ENCODE results near the gene DAPK1. TPM values are rescaled to one million over a fixed set of nuclear protein-coding genes. Genes with fewer than 3 reads are reported as not detected.
A peak's percentile ranks its signal among the peaks of the same experiment; 100 is the strongest.
"Not testable (repeated sequence)": the region's sequence is repeated elsewhere in the genome, so short reads cannot be mapped to it uniquely, and the experiment has no call there.

DAPK1 gene
- total and polyA plus RNA-seq, 5 donors from 2014 or later = 0.14 to 3.5 (median 0.42) TPM; not detected in 2

- DNase-seq (no peak), ATAC-seq (ENCODE audit: low read depth in 2 of 2) (no peak)
- H3K27me3 ChIP-seq (ENCODE audit: control insufficient read depth, insufficient read depth, low read length) = peaks cover 4% of the 10 kb centered on the region
- Mint-ChIP-seq H3K4me3 (peak overlapping the region in 2 of 4 donors; percentile 19 to 61), H3K27ac (no peak overlapping the region), H3K27me3 (peaks cover 41% of the 10 kb centered on the region), H3K9me3 (peaks cover 0 to 3% (median 0%) of the 10 kb centered on the region in 7 donors), H3K4me1 (peaks cover 0 to 7% (median 6%) of the 10 kb centered on the region in 4 donors), H3K36me3 (no peaks in the 10 kb centered on the region)
- peaks cover 2% of the 10 kb centered on the region for H3K4me1 ChIP-seq (ENCODE audit: control insufficient read depth, insufficient read depth, low read length, poor library complexity, severe bottlenecking)
- H3K9me3 ChIP-seq (ENCODE audit: control insufficient read depth in 2 of 2, low read length in 2 of 2) = no peaks in the 10 kb centered on the region
- no peaks in the 10 kb centered on the region for H3K36me3 ChIP-seq (ENCODE audit: control insufficient read depth, insufficient read depth, low read length)
- no peak overlapping the region for H3K4me3 ChIP-seq (ENCODE audit: low read depth, low read length)
- H3K27ac ChIP-seq (ENCODE audit: insufficient read depth, low read length, poor library complexity, severe bottlenecking) = no peak overlapping the region
Observed at GRCh38 chr9:87498811-87499360, 1.2 kb downstream of the DAPK1 start.

- Histone ChIP-seq H3K9me3 (ENCODE audit: control insufficient read depth in 2 of 2, low read length in 2 of 2) (no peaks in the 10 kb centered on the region), H3K4me3 (ENCODE audit: low read depth, low read length) (no peak overlapping the region), H3K36me3 (ENCODE audit: control insufficient read depth, insufficient read depth, low read length) (no peaks in the 10 kb centered on the region), H3K4me1 (ENCODE audit: control insufficient read depth, insufficient read depth, low read length, poor library complexity, severe bottlenecking) (peaks cover 2% of the 10 kb centered on the region), H3K27ac (ENCODE audit: insufficient read depth, low read length, poor library complexity, severe bottlenecking) (no peak overlapping the region), H3K27me3 (ENCODE audit: control insufficient read depth, insufficient read depth, low read length) (peaks cover 4% of the 10 kb centered on the region)
- Mint-ChIP-seq H3K4me1 (peaks cover 0 to 7% (median 6%) of the 10 kb centered on the region in 4 donors), H3K27ac (no peak overlapping the region), H3K27me3 (peaks cover 39% of the 10 kb centered on the region), H3K36me3 (no peaks in the 10 kb centered on the region), H3K4me3 (peak overlapping the region in 1 of 4 donors; percentile 61), H3K9me3 (peaks cover 0 to 3% (median 0%) of the 10 kb centered on the region in 7 donors)
- DNase-seq = no peak
- no peak for ATAC-seq (ENCODE audit: low read depth in 2 of 2)
Observed at GRCh38 chr9:87499424-87500017, 1.9 kb downstream of the DAPK1 start.

GRCh38 chr9:87500491-87501270 is 3.0 kb downstream of the DAPK1 start:
- Mint-ChIP-seq H3K27ac (no peak overlapping the region), H3K4me3 (no peak overlapping the region), H3K36me3 (no peaks in the 10 kb centered on the region), H3K27me3 (peaks cover 37% of the 10 kb centered on the region), H3K4me1 (peaks cover 0 to 7% (median 6%) of the 10 kb centered on the region in 4 donors), H3K9me3 (peaks cover 0 to 3% (median 0%) of the 10 kb centered on the region in 7 donors)
- H3K36me3 ChIP-seq (ENCODE audit: control insufficient read depth, insufficient read depth, low read length) = no peaks in the 10 kb centered on the region
- H3K4me3 ChIP-seq (ENCODE audit: low read depth, low read length) = no peak overlapping the region
- H3K27me3 ChIP-seq (ENCODE audit: control insufficient read depth, insufficient read depth, low read length) = peaks cover 4% of the 10 kb centered on the region
- no peaks in the 10 kb centered on the region for H3K9me3 ChIP-seq (ENCODE audit: control insufficient read depth in 2 of 2, low read length in 2 of 2)
- ATAC-seq (ENCODE audit: low read depth in 2 of 2) (no peak), DNase-seq (no peak)
- peaks cover 2% of the 10 kb centered on the region for H3K4me1 ChIP-seq (ENCODE audit: control insufficient read depth, insufficient read depth, low read length, poor library complexity, severe bottlenecking)
- no peak overlapping the region for H3K27ac ChIP-seq (ENCODE audit: insufficient read depth, low read length, poor library complexity, severe bottlenecking)

- H3K9me3 Mint-ChIP-seq; H3K27me3 ChIP-seq (ENCODE audit: control insufficient read depth, insufficient read depth, low read length); H3K4me1 Mint-ChIP-seq; DNase-seq; H3K27ac Mint-ChIP-seq; H3K4me1 ChIP-seq (ENCODE audit: control insufficient read depth, insufficient read depth, low read length, poor library complexity, severe bottlenecking); H3K4me3 Mint-ChIP-seq; H3K27ac ChIP-seq (ENCODE audit: insufficient read depth, low read length, poor library complexity, severe bottlenecking); H3K36me3 ChIP-seq (ENCODE audit: control insufficient read depth, insufficient read depth, low read length); H3K36me3 Mint-ChIP-seq; H3K9me3 ChIP-seq (ENCODE audit: control insufficient read depth in 2 of 2, low read length in 2 of 2); ATAC-seq (ENCODE audit: low read depth in 2 of 2); H3K4me3 ChIP-seq (ENCODE audit: low read depth, low read length): not testable (repeated sequence)
- H3K27me3 Mint-ChIP-seq = peaks cover 33% of the 10 kb centered on the region
Observed at GRCh38 chr9:87501271-87501656, 3.6 kb downstream of the DAPK1 start.

- DNase-seq = no peak
- no peak overlapping the region for H3K4me3 Mint-ChIP-seq
Observed at GRCh38 chr9:87501806-87502205, 4.1 kb downstream of the DAPK1 start.

GRCh38 chr9:87502391-87503221 is 4.9 kb downstream of the DAPK1 start:
- peaks cover 22% of the 10 kb centered on the region for H3K27me3 Mint-ChIP-seq
- H3K4me1 ChIP-seq (ENCODE audit: control insufficient read depth, insufficient read depth, low read length, poor library complexity, severe bottlenecking) = peaks cover 2% of the 10 kb centered on the region
- peaks cover 0 to 6% (median 5%) of the 10 kb centered on the region in 4 donors for H3K4me1 Mint-ChIP-seq
- H3K4me3 Mint-ChIP-seq = no peak overlapping the region
- DNase-seq (no peak), ATAC-seq (ENCODE audit: low read depth in 2 of 2) (no peak)
- H3K36me3 Mint-ChIP-seq = no peaks in the 10 kb centered on the region
- H3K9me3 Mint-ChIP-seq = peaks cover 0 to 3% (median 0%) of the 10 kb centered on the region in 7 donors
- no peak overlapping the region for H3K27ac ChIP-seq (ENCODE audit: insufficient read depth, low read length, poor library complexity, severe bottlenecking)
- peaks cover 2% of the 10 kb centered on the region for H3K27me3 ChIP-seq (ENCODE audit: control insufficient read depth, insufficient read depth, low read length)
- H3K9me3 ChIP-seq (ENCODE audit: control insufficient read depth in 2 of 2, low read length in 2 of 2) = no peaks in the 10 kb centered on the region
- H3K36me3 ChIP-seq (ENCODE audit: control insufficient read depth, insufficient read depth, low read length) = no peaks in the 10 kb centered on the region
- H3K27ac Mint-ChIP-seq = no peak overlapping the region
- H3K4me3 ChIP-seq (ENCODE audit: low read depth, low read length) = no peak overlapping the region

More at GRCh38 chr9:87501806-87502205, 4.1 kb downstream of the DAPK1 start:
- H3K36me3 Mint-ChIP-seq = no peaks in the 10 kb centered on the region
- peaks cover 28% of the 10 kb centered on the region for H3K27me3 Mint-ChIP-seq
- Histone ChIP-seq H3K4me3 (ENCODE audit: low read depth, low read length) (no peak overlapping the region), H3K27me3 (ENCODE audit: control insufficient read depth, insufficient read depth, low read length) (peaks cover 2% of the 10 kb centered on the region), H3K4me1 (ENCODE audit: control insufficient read depth, insufficient read depth, low read length, poor library complexity, severe bottlenecking) (peaks cover 2% of the 10 kb centered on the region), H3K9me3 (ENCODE audit: control insufficient read depth in 2 of 2, low read length in 2 of 2) (no peaks in the 10 kb centered on the region), H3K27ac (ENCODE audit: insufficient read depth, low read length, poor library complexity, severe bottlenecking) (no peak overlapping the region), H3K36me3 (ENCODE audit: control insufficient read depth, insufficient read depth, low read length) (no peaks in the 10 kb centered on the region)
- H3K4me1 Mint-ChIP-seq = peaks cover 0 to 7% (median 6%) of the 10 kb centered on the region in 4 donors
- peaks cover 0 to 3% (median 0%) of the 10 kb centered on the region in 7 donors for H3K9me3 Mint-ChIP-seq
- no peak overlapping the region for H3K27ac Mint-ChIP-seq
- ATAC-seq (ENCODE audit: low read depth in 2 of 2) = no peak

- H3K4me3 ChIP-seq (ENCODE audit: low read depth, low read length) = no peak overlapping the region
Observed at GRCh38 chr9:87503430-87503829, 5.8 kb downstream of the DAPK1 start.

More at GRCh38 chr9:87503430-87503829, 5.8 kb downstream of the DAPK1 start:
- Mint-ChIP-seq H3K27ac (no peak overlapping the region), H3K4me1 (peaks cover 0 to 6% (median 5%) of the 10 kb centered on the region in 4 donors), H3K27me3 (peaks cover 22% of the 10 kb centered on the region), H3K36me3 (no peaks in the 10 kb centered on the region), H3K4me3 (no peak overlapping the region), H3K9me3 (peaks cover 0 to 3% (median 0%) of the 10 kb centered on the region in 7 donors)
- H3K27ac ChIP-seq (ENCODE audit: insufficient read depth, low read length, poor library complexity, severe bottlenecking) = no peak overlapping the region
- H3K27me3 ChIP-seq (ENCODE audit: control insufficient read depth, insufficient read depth, low read length) = peaks cover 2% of the 10 kb centered on the region
- no peak for ATAC-seq (ENCODE audit: low read depth in 2 of 2)
- DNase-seq = no peak
- H3K4me1 ChIP-seq (ENCODE audit: control insufficient read depth, insufficient read depth, low read length, poor library complexity, severe bottlenecking) = no peaks in the 10 kb centered on the region
- H3K9me3 ChIP-seq (ENCODE audit: control insufficient read depth in 2 of 2, low read length in 2 of 2) = no peaks in the 10 kb centered on the region
- H3K36me3 ChIP-seq (ENCODE audit: control insufficient read depth, insufficient read depth, low read length) = no peaks in the 10 kb centered on the region

Data from CD4-positive, CD25-positive, alpha-beta regulatory T cell (primary cell).